Hematopoietic multipotent progenitor cell treated with erythropoietin and hydrocortisone succinate and interleukin-3 and kit ligand, for 17 days (in vitro differentiated cells): ENCODE measurements around the gene POLG.

ENCODE experiments used
- DNase-seq: peaks from one replicate; pipeline ENCODE4 v3.0.0-alpha.2; 2015; ENCODE audit warnings: low spot score

Gene POLG

DNA sequence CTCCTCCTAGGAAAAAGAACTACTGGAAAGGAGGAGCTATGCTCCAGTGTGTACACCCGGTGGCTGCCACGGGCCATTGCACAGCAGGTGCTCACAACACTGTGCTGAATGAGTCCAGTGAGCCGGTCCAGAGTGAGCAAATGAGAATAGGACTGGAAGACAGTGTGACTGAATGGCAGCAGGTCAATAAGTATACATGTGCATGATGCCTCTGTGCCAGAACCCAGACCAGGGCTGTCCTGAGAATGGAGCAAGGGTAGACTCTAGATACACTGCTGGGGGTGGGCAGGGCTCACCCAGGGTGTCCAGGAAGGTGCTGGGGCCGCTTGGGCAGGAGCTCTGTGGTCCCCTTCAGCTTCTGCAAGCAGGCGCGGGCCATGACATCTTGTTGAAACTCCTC, 8.3 kb downstream of the POLG start:
- no peak for DNase-seq

DNA sequence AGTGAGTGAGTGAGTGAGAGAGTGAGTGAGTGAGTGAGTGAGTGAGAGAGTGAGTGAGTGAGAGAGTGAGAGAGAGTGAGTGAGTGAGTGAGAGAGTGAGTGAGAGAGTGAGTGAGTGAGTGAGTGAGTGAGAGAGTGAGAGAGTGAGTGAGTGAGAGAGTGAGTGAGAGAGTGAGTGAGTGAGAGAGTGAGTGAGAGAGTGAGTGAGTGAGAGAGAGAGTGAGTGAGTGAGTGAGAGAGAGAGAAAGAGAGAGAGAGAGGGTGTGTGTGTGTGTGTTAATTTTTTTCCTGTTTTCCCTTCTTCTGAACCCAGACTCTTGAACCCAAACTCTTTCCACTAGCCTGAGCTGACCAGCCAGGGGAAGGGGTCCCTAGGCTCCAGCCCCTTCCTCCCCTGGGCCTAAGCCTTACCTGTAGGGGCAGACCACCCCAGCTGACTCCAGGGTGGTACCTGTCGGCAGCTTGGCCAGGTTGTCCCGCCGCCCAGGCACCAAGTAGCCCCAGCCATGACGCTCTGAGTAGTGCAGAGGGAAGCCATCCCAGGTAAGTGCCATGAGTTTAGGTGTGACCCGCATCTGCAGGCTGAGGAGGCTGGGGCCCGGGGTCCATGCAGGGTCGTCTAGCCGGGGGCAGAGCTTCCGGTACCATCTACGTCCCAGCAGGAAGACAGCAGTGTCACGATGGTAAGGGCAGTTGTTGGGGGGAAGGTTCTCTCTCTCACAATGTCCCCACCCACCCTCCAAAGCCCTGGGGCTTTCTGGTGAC, 9.4 kb downstream of the POLG start:
- DNase-seq = no peak

DNA sequence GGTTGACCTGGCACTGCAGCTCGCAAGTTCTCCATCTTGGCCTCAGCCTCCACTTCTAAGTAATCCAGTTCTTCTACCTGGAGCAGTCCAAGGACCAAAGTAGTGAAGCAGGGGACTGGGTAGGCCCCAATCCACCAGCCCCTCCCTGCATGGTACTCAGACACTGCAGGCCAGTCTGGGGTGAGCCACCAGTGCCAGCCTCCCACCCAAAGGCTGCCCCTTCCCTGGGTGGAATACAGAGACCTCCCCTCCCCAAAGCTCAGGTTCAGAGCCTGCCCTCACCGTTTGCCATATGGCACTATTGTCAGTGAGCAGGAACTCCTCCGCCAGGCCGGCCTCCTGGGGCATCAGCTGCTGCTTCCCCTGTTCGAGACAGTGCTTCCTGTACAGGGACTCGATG, 10.8 kb downstream of the POLG start:
- no peak for DNase-seq

DNA sequence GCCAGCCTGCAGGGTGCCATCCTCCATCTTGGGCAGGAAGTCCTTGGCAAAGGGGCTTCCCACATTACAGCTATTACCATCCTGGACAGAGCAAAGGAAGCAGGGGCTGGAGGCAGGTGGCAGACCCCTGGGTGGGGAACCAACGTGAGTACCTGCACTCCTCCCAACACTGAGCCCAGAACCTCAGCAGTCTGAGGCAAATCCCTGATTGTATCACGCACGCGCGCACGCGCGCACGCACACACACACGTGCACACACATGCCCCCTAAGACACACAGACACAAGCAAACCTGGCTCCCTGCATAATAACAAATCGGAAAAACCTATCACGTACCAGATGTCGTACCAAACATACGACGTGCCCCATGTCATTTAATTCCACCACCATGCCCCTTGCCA, 11.8 kb downstream of the POLG start:
- no peak for DNase-seq

DNA sequence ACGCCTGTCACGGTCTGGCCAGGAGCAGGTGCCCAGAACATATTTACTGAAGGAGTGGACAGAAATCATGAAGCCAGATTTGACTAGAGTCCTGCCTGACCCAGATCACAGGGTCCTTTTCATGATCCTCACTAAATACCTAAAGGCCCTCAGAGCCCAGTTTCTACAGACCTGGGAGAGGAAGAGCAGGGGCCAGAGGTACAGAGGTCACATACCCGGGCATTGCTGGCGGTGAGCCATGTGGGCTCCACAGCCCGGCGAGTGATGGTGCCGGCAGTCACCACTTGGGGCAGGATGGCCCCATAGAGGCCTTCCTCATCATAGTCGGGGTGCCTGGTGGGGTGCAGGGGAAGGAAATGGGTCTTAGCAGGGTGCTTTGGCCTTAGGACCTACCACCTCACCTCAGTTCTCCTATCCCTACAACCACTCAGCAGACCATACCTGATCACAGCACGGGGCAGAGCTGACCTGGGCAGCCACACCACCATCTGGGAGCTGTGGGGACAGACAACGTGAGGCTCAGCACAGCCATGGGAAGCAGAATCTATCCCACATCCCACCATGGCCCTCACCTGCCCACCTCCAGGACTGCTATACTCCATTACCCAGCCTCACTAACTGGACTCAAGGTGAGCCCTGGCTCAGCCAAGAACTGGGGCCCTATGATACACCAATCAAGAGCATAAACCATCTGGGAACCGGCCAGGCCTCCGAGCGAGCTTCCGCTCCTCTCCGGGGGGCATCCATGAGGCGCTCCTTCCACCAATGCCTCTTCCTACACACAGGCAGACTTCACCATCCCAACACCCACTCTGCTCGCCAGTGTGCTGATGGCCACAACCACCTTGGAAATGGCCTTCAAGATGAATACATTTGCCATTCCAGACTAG, 12.9 kb downstream of the POLG start:
- no peak for DNase-seq

DNA sequence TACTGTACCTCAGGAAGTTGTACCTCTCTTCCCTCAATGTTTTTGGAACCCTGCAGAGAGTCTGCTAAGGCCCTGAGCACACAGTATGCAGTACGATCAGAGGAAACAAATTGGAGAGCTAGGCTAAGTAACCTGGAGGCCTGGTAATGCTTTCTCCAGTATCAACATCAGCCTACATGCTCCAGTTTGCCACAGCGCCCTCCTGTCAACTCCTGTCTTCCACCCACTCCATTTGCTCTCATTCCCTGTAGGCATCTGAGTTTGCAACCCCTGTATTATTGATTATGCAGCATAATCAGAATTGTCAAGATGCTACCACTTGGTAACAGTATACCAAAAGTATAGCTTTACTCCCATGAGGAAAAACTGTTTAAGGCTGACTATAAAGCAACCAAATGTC, 14.4 kb downstream of the POLG start:
- no peak for DNase-seq

DNA sequence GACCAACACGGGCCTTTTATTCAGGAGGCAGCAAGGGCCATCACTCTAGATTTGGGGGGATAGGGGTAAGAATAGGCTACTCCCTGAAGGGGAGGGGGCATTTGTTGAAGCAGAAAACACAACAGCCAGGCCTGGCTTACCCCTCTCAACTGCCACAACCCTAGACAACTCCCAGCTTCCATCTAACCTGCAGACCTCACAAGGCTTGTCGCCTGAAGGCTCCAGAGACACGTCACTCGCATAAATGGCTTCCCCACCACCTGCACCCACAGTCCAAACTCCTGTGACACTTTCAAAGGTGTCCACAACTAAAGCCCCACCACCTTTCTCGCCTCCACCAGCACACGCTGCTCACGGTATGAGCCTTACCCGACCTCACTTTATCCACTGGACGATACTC, 14.9 kb downstream of the POLG start:
- DNase-seq = no peak

DNA sequence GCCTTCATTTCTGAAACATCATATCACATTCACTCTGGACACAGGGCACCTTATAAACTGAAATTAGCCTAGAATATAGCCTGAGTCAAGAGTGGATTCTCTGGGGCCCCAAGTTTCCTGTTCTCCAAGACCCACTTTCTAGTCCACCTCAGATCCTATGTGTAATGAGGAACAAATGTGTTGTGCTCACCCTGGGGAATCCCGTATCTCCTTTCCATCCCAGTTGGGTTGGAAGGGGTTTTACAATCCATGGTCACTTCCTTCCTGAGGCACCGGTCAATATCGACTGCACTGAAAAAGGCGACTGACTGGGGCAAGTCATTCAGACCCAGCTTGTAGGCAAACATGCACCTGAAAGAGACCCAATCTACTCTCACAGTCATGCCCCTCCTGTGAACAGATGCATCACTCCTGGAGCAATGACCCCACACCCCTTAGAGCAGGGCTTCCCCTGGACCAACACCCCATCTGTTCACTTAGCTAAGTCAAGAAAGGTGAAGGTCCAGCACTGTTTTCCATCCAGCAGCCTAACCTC, 17.4 kb downstream of the POLG start:
- DNase-seq = no peak

DNA sequence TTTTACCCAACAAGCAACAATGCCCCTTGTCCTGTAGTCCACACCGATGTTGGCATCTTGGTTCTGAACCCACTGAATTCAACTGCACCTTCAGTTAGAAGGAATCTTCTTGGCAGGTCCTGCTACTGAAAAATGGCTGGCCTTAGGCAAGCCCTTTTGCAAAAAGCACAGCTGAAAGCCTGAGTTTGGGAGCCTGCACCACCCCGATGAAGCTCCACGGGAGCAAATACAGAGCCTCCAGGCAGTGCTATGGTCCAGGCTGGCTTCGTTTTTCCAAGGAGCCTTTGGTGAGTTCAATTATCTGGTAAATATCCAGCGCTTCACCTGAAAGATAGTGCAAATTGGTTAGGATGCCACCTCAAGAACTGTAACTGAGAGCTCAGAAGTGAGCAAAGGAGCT, 18.1 kb downstream of the POLG start:
- no peak for DNase-seq

DNA sequence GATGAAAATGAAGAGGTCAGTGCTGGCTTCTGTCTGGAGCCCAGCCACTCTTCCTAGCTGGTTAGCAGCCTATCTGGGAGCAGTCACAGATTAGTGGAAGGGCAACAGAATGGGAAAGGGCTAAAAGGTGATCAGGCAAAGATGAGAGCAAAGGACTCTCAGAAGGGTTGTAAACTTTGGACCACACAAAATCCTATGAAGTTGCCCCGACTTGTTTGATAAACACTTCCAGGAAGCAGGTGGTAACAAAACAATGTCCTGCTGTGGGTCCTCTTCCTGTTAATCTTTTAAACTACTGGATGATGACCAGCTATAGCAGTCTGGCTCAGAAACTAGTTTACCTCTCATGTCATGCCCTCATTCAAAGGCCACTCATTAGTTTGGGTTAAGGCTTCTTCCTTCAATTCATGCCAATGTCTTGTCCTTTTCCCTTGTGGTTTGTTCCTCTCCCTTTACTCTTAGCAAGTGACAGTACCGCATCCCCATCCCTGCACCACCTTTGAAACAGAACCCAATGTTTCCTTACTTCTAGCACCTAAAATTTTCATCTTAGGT, 19.2 kb downstream of the POLG start:
- DNase-seq = no peak

DNA sequence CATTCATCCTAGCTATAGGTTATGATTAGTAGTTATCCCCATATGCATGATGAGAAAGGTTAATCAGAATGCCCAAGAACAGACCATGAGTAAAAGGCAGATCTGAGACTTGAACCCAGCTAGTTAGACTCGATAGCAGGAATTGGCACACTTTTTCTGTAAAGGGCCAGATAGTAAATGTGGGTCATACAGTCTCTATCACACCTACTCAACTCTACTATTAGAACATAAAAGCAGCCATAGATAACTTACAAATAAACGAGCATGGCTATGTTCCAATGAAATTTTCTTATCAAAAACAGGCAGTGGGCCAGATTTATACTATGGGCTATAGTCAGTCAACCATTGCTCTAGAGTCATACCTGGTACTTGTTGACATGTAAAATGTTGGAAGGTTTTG, 24.6 kb downstream of the POLG start:
- DNase-seq = no peak

DNA sequence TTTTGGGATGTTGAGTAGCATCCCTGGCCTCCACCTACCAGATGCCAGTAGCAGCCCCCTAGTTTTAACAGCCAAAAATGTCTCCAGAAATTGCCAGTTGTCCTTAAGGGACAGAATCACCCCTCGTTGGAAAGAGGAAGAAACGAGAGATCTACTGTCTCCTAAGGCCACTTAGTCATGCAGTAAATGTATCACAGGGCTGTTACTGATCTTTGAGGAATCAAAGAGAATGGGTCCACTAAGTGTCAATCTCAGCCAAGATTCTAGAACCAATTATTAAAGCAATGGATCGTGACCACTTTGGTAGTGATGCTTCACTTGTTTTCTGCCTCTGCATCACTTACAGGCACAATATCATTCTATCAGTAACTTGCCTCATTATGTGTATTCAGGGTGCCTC, 26.4 kb downstream of the POLG start:
- DNase-seq = no peak

DNA sequence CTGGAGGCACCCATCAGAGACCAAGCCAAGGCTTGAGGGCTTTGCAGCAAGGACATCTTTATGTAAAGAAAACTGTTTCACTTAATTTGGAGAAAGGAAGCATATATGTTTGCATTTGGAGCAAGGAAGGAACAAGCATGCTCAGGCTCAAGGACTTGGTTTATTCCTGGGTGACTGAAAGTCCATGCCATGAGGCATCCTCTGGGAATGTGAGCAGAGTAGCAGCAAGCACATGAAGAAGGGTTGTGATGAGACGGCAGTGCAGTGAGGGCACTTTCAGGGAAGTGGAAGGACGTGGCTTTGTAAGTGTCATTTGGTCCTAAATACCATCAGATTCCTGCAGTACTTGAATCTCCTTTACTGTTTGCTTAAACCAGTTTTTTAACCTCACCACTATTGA, 26.8 kb downstream of the POLG start:
- no peak for DNase-seq

DNA sequence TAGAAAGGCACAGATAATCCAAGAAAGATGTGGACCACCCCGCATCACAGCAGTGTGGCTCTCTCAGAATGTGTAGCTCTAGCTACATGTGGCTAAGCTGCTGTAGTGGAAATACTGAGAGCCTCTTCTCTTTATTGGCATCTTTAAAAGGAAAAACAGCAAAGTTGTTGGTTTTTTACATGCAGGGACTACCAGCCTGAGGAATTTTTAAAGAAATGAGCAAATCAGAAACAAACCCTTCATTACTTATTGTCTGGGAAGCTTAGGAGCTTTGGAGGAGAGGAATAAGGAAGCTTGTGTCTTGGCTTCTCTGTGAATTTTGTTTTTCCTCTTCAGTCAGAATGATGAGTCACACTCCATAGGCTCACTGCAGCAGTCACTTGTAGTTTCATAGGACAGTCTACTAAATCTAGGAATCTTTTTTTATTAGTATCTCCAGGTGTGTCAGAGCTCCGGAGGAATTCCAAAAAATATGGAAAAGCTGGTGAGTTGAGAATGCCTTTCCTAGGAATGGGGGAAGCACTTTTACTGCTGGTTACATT, 27.5 kb downstream of the POLG start:
- no peak for DNase-seq

DNA sequence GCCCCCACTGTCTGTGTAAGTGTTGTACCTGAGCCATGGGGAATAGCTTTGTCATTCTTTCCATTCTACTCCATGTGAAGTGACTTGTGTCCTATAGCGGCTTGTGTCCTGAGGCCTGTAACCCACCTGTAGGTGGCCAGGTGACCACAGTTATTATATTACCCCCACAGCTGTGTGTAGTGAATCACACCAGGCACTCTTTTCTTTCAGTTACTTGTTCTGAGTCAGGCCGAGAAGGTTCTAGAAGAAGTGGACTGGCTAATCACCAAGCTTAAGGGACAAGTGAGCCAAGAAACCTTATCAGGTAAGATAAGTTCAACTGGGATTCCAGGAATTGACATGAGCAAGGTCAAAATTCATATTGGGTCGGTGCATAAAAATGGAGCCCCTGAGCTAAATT, 29.2 kb downstream of the POLG start:
- no peak for DNase-seq

DNA sequence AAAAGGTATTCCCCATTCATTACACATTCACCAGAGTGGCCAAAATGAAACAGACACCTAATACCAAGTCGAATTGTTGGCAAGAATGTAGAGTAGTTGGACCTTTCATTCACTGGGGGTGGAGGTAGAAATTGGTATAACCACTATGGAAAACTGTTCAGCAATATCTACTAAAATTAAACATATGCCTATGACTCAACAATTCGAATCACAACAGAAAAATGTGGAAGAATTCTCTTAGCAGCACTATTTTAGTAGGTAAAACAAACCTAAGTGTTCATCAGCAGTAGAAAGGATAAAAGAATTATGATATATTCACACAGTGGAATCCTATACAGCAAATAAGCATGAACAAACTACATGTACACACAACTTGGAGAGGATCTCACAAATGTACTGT, 30.6 kb downstream of the POLG start:
- no peak for DNase-seq

DNA sequence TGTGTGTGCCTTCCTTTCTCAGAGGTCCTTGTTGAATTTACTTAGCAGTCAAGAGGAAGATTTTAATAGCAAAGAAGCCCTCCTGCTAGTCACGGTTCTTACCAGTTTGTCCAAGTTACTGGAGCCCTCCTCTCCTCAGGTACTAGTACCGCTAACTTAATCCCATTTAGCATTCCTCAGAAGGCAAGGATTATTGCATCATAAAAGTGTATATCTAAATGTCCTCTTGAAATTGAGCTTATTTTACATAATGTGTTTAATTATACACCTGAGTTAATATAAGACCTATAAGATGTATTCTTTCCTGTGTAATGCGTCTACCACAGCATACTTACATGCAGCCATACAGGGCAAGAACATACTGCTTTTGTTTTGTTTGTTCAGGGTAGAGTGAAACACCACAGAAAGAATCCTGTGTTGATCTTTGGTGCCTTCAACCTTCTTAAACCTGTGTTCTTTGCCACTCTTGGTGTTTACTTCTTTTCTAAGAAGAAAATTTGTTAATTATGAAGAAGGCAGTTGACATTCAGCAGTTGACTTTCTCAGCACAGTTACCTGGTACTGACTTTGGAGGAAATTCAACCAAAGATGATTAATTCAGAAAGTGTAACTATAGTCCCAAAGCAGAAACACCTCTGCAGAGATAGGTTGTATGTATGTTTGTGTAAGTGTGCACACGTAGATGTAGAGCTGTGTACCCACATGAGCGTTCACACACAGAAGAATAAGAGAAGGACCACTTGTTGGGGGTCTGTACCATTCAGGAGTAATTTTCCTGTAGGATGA, 33.1 kb downstream of the POLG start:
- no peak for DNase-seq

DNA sequence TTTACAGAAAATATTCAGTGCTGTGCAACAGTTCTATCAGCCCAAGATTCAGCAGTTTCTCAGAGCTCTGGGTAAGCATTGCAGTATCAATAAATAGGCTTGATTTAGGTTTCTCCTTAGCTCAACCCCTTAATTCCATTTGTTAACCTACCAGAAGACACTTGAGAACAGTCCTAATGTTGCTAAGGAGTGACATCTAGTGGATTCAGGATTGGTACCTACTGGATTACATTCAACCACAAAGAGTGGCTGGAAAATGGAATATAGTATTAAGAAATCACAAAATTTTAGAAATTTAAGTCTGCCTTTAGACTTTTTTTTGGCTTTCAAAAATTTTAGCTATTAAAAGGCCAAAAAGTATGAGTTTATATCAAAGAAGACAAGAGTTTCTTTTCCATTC, 34.7 kb downstream of the POLG start:
- DNase-seq = no peak

DNA sequence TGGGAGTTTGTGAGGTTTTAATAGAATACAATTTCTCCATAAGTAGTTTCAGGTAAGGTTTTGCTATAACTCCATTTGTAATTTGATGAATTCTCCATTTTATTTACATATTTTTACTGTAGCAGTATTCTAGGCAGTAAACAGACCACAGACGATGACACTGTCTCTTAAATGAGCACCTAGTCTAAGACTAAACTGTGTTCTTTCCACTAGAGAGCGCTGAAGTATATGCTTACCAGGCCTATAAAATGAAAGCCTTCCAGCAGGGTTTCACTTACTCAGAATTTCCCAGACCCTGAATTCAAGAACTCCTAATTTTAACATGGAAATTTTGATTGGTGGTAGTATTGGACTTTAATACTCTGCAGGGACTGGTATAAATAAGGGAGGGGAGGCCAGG, 41.6 kb downstream of the POLG start:
- DNase-seq = no peak

DNA sequence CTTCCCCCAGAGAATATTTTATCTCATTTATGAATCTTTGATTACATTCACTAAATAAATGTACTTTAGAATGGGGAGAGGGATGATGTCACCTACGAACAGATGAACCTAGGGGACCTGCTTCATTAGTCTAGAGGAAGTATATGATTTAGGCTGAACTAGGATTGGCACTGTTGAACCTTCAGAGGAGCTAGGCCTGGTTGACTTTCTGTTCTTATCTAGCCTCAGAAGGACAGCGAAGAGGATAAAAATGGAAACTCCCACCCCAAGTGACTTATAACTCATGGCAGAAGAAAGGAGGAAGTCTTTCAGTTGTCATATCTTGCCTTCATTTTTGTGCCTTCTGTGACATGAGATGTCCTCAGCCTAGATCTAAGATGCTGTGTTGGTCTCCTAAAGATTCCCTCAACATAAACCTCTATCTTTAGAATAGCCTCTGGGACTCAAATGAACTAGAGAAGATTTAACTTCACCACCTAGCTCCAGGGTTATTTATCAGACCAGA, 42.6 kb downstream of the POLG start:
- DNase-seq = no peak

DNA sequence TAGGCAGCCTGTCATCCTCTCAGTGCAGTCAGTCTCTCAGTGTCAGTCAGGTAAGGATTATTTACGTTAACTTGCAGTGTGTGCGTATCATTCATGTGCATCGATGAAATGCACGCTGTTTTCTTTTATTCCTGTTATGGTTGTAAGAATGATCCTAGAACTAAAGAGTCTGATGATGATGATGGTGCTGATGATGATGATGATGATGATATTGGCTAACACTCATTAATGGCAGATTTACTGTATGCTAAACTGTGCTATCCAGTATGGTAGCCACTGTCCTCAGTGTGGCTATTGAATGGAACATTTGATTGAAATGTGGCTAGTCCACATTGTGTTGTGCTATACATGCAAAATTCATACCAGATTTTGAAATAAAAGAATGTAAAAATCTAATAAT, 51.4 kb downstream of the POLG start:
- no peak for DNase-seq

DNA sequence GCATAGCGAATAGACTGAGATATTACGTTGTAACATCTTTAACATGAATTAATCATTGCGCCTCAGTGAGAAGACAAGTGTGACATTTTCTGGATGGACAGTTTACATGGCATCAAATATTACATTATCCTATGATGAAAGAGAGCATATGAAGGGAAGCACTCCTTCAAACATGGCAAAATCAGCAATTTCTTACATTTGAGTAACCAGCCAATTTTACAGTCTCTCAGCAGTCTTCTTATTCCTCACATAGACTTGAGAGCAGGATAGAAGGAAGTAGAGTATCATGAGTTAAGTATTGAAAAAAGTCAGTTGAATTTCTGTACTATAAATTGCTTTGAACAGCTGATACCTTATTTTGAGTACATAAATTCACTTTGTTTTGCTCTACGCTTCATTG, 52.0 kb downstream of the POLG start:
- DNase-seq = no peak
